ENCODE results near the gene POLR2A.

Gene POLR2A

DNA sequence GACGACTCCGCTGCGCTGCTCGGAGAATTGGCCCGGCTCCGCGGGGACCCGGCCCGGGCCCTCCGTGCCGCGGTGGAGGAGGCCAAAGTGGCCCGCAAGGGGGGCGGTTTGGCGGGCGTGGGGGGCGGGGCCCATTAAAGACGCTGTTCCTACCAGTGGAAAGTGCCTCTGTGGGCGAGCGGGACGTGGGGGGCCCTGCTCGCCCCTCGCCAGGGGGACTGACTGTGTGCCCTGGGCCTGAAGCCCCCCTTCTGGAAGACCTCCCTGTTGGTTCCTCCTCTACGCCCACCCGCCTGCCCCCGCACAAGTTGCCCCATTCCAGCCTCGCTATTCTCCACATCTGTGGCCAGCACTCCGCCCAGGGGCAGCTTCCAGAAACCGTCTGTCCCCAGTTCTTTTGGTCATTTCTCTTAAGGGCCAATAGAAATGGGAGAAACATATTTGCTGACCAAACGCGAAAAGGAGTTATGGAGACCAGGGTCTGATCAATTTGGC, 46.8 kb upstream of the POLR2A start:
- WGBS (ENCODE audit: extremely low coverage, insufficient coverage, insufficient read length) = no CpG with 5 or more reads among the region's 31 CpGs
- no peak for DNase-seq
- Histone ChIP-seq H2BK120ac (ENCODE audit: insufficient read depth, low read length, poor library complexity) (no peak overlapping the region), H4K91ac (ENCODE audit: low read depth, low read length) (peak overlapping the region; percentile 22), H3K4me2 (ENCODE audit: low read length) (peak overlapping the region; percentile 94), H3K79me1 (ENCODE audit: low read length) (peaks cover 18% of the 10 kb centered on the region), H3K4me3 (ENCODE audit: low read depth, low read length) (no peak overlapping the region), H3K4ac (ENCODE audit: low read depth, low read length) (no peak overlapping the region), H3K27me3 (ENCODE audit: insufficient read depth, low read length) (peaks cover 18% of the 10 kb centered on the region), H3K4me1 (ENCODE audit: control insufficient read depth in 1 of 2, insufficient read depth in 2 of 2, low read length in 2 of 2) (peaks cover 25 to 33% of the 10 kb centered on the region in 2 experiments), H2AK5ac (ENCODE audit: low read length) (peak overlapping the region; percentile 32), H2BK5ac (ENCODE audit: low read depth, low read length, poor library complexity) (no peak overlapping the region), H2BK12ac (ENCODE audit: low read length) (no peak overlapping the region), H3K23ac (ENCODE audit: low read length) (no peak overlapping the region), H3K18ac (ENCODE audit: low read length) (peak overlapping the region; percentile 38), H3K79me2 (ENCODE audit: control insufficient read depth, insufficient read depth, low read length, poor library complexity) (peaks cover 4% of the 10 kb centered on the region), H3K9me3 (ENCODE audit: insufficient read depth, low read depth, low read length) (peaks cover 2% of the 10 kb centered on the region), H2AFZ (ENCODE audit: insufficient read depth, low read length, poor library complexity) (peak overlapping the region; percentile 68), H3K27ac (ENCODE audit: low read depth, low read length) (no peak overlapping the region), H3K36me3 (ENCODE audit: control insufficient read depth in 1 of 2, insufficient read depth in 2 of 2, low read length in 2 of 2) (no peaks in the 10 kb centered on the region), H4K12ac (ENCODE audit: low read depth, low read length) (no peak overlapping the region), H4K8ac (ENCODE audit: low read depth, low read length) (no peak overlapping the region), H3K14ac (ENCODE audit: low read length) (no peak overlapping the region), H3K9ac (ENCODE audit: low read length) (no peak overlapping the region)

DNA sequence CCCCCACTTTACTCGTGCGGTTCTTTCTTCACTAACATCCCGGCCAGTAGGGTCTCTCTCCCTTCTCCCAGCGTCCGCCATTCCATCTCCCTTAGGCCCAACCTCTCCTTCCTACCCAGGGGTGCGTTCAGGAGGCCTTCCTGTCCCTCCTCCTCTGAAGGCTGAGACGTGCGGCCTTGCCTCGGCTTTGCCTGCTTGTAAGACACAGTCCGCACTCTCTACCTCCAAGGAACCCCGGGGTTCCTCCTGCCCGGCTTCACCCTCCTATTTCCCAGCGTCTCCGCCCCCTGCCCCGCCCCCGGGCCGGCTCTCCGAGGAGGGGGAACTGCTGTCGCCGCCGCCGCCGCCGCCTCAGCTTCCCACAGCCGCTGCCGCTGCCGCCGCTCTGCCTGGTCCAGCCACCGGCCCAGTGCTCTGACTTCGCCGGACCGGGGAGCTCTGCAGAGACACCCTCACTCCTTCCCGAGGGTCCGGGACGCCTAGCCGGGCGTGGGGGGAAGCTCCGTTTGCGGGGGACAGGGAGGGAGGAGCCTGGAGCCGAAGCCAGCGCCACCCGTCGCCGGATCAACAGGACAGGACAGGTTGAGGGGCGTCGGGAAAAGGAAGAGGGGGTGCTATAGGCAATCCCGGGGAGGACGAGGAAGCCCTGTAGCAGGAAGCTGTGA, 46.1 kb upstream of the POLR2A start:
- H2AK5ac ChIP-seq (ENCODE audit: low read length) = no peak overlapping the region
- peak overlapping the region; percentile 3 for H4K8ac ChIP-seq (ENCODE audit: low read depth, low read length)
- H3K36me3 ChIP-seq (ENCODE audit: control insufficient read depth in 1 of 2, insufficient read depth in 2 of 2, low read length in 2 of 2) = no peaks in the 10 kb centered on the region
- H2BK12ac ChIP-seq (ENCODE audit: low read length) = no peak overlapping the region
- no peak overlapping the region for H2BK5ac ChIP-seq (ENCODE audit: low read depth, low read length, poor library complexity)
- H3K4me2 ChIP-seq (ENCODE audit: low read length) = peak overlapping the region; percentile 94
- H3K79me2 ChIP-seq (ENCODE audit: control insufficient read depth, insufficient read depth, low read length, poor library complexity) = peaks cover 4% of the 10 kb centered on the region
- H3K27me3 ChIP-seq (ENCODE audit: insufficient read depth, low read length) = peaks cover 18% of the 10 kb centered on the region
- peak overlapping the region; percentile 19 for H3K18ac ChIP-seq (ENCODE audit: low read length)
- no peak overlapping the region for H3K14ac ChIP-seq (ENCODE audit: low read length)
- peak overlapping the region; percentile 6 for H2AFZ ChIP-seq (ENCODE audit: insufficient read depth, low read length, poor library complexity)
- no peak overlapping the region for H3K27ac ChIP-seq (ENCODE audit: low read depth, low read length)
- no CpG with 5 or more reads among the region's 48 CpGs for WGBS (ENCODE audit: extremely low coverage, insufficient coverage, insufficient read length)
- peaks cover 2% of the 10 kb centered on the region for H3K9me3 ChIP-seq (ENCODE audit: insufficient read depth, low read depth, low read length)
- H3K79me1 ChIP-seq (ENCODE audit: low read length) = peaks cover 18% of the 10 kb centered on the region
- peaks cover 25 to 33% of the 10 kb centered on the region in 2 experiments for H3K4me1 ChIP-seq (ENCODE audit: control insufficient read depth in 1 of 2, insufficient read depth in 2 of 2, low read length in 2 of 2)
- H4K12ac ChIP-seq (ENCODE audit: low read depth, low read length) = no peak overlapping the region
- peak overlapping the region; percentile 28 for H3K4ac ChIP-seq (ENCODE audit: low read depth, low read length)
- peak overlapping the region; percentile 60 for H3K4me3 ChIP-seq (ENCODE audit: low read depth, low read length)
- no peak overlapping the region for H2BK120ac ChIP-seq (ENCODE audit: insufficient read depth, low read length, poor library complexity)
- H3K9ac ChIP-seq (ENCODE audit: low read length) = peak overlapping the region; percentile 30
- no peak overlapping the region for H4K91ac ChIP-seq (ENCODE audit: low read depth, low read length)
- DNase-seq = peak in 1 of 2 donors; percentile 30
- H3K23ac ChIP-seq (ENCODE audit: low read length) = no peak overlapping the region

DNA sequence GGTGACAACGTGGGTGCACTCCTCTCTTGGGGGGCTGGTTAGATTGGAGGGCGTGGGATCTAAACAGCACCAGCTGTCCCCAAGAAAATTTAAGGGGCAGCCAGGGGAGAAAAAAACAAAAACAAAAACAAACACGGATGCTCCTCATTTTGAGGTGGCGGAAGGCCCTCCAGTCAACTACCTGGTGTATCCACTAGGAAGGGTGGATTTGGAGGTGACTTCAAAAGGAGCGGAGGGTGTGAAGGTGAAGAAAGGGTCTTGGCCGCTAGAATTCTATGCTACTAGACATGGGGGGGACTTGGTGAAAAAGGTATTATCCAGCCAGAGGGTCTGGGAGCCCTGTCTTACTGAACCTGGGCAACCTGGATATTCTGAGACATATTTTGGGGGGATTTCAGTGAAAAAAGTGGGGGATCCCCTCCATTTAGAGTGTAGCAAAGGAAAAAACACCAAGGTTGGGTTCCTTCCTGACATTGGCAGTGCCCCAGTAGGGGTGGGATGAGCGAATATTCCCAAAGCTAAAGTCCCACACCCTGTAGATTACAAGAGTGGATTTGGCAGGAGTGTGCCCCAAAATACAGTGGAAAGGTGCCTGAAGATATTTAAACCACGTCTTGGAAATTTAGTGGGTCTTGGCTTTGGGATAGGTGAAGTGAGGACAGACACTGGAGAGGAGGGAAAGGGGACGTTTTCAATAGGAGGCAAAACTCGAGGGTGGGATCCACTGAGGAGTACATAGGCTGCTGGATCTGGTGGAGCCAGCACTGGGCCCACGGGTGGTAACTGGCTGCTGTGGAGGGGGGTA, 45.3 kb upstream of the POLR2A start:
- H3K9ac ChIP-seq (ENCODE audit: low read length) = peak overlapping the region; percentile 11
- peaks cover 25 to 33% of the 10 kb centered on the region in 2 experiments for H3K4me1 ChIP-seq (ENCODE audit: control insufficient read depth in 1 of 2, insufficient read depth in 2 of 2, low read length in 2 of 2)
- H4K12ac ChIP-seq (ENCODE audit: low read depth, low read length) = no peak overlapping the region
- H4K8ac ChIP-seq (ENCODE audit: low read depth, low read length) = no peak overlapping the region
- peaks cover 4% of the 10 kb centered on the region for H3K79me2 ChIP-seq (ENCODE audit: control insufficient read depth, insufficient read depth, low read length, poor library complexity)
- no peak overlapping the region for H3K4ac ChIP-seq (ENCODE audit: low read depth, low read length)
- H3K27me3 ChIP-seq (ENCODE audit: insufficient read depth, low read length) = peaks cover 18% of the 10 kb centered on the region
- peak overlapping the region; percentile 60 for H3K4me3 ChIP-seq (ENCODE audit: low read depth, low read length)
- no peak for DNase-seq
- no peak overlapping the region for H2BK5ac ChIP-seq (ENCODE audit: low read depth, low read length, poor library complexity)
- no peak overlapping the region for H2AK5ac ChIP-seq (ENCODE audit: low read length)
- no peak overlapping the region for H3K27ac ChIP-seq (ENCODE audit: low read depth, low read length)
- WGBS (ENCODE audit: extremely low coverage, insufficient coverage, insufficient read length) = no CpG with 5 or more reads among the region's 11 CpGs
- H3K18ac ChIP-seq (ENCODE audit: low read length) = no peak overlapping the region
- no peak overlapping the region for H3K14ac ChIP-seq (ENCODE audit: low read length)
- no peaks in the 10 kb centered on the region for H3K36me3 ChIP-seq (ENCODE audit: control insufficient read depth in 1 of 2, insufficient read depth in 2 of 2, low read length in 2 of 2)
- no peak overlapping the region for H4K91ac ChIP-seq (ENCODE audit: low read depth, low read length)
- peaks cover 18% of the 10 kb centered on the region for H3K79me1 ChIP-seq (ENCODE audit: low read length)
- no peak overlapping the region for H2BK120ac ChIP-seq (ENCODE audit: insufficient read depth, low read length, poor library complexity)
- no peak overlapping the region for H3K23ac ChIP-seq (ENCODE audit: low read length)
- peak overlapping the region; percentile 94 for H3K4me2 ChIP-seq (ENCODE audit: low read length)
- no peak overlapping the region for H2AFZ ChIP-seq (ENCODE audit: insufficient read depth, low read length, poor library complexity)
- no peak overlapping the region for H2BK12ac ChIP-seq (ENCODE audit: low read length)
- peaks cover 2% of the 10 kb centered on the region for H3K9me3 ChIP-seq (ENCODE audit: insufficient read depth, low read depth, low read length)

- peak within 1 kb of the TSS; percentile 20 for H2BK120ac ChIP-seq (ENCODE audit: insufficient read depth, low read length, poor library complexity)
- no CpG with 5 or more reads among the region's 50 CpGs for WGBS (ENCODE audit: extremely low coverage, insufficient coverage, insufficient read length)
- peak within 1 kb of the TSS; percentile 77 for H4K8ac ChIP-seq (ENCODE audit: low read depth, low read length)
These were observed 44.6 kb upstream of the POLR2A start, which contains the start of gene FGF11 for GRCh38 chr17:7439462-7440112. Gene FGF11 (plus strand): TSS chr17:7439512. CDS start chr17:7439621, 109 bp downstream.

More at GRCh38 chr17:7439462-7440112, 44.6 kb upstream of the POLR2A start, which contains the start of gene FGF11:
- Histone ChIP-seq H3K79me2 (ENCODE audit: control insufficient read depth, insufficient read depth, low read length, poor library complexity) (peaks cover 4% of the 10 kb centered on the region), H3K27me3 (ENCODE audit: insufficient read depth, low read length) (peaks cover 18% of the 10 kb centered on the region), H2BK5ac (ENCODE audit: low read depth, low read length, poor library complexity) (no peak within 1 kb of the TSS), H4K91ac (ENCODE audit: low read depth, low read length) (peak within 1 kb of the TSS; percentile 29), H3K23ac (ENCODE audit: low read length) (no peak within 1 kb of the TSS), H3K4me1 (ENCODE audit: control insufficient read depth in 1 of 2, insufficient read depth in 2 of 2, low read length in 2 of 2) (peaks cover 25 to 33% of the 10 kb centered on the region in 2 experiments), H3K79me1 (ENCODE audit: low read length) (peaks cover 18% of the 10 kb centered on the region), H3K36me3 (ENCODE audit: control insufficient read depth in 1 of 2, insufficient read depth in 2 of 2, low read length in 2 of 2) (no peaks in the 10 kb centered on the region), H3K18ac (ENCODE audit: low read length) (peak within 1 kb of the TSS; percentile 67), H3K4ac (ENCODE audit: low read depth, low read length) (no peak within 1 kb of the TSS), H2AK5ac (ENCODE audit: low read length) (no peak within 1 kb of the TSS), H4K12ac (ENCODE audit: low read depth, low read length) (peak within 1 kb of the TSS; percentile 12), H2AFZ (ENCODE audit: insufficient read depth, low read length, poor library complexity) (peak within 1 kb of the TSS; percentile 48), H2BK12ac (ENCODE audit: low read length) (no peak within 1 kb of the TSS), H3K27ac (ENCODE audit: low read depth, low read length) (no peak within 1 kb of the TSS), H3K9ac (ENCODE audit: low read length) (peak within 1 kb of the TSS; percentile 62), H3K9me3 (ENCODE audit: insufficient read depth, low read depth, low read length) (peaks cover 2% of the 10 kb centered on the region), H3K4me2 (ENCODE audit: low read length) (peak within 1 kb of the TSS; percentile 94), H3K4me3 (ENCODE audit: low read depth, low read length) (peak within 1 kb of the TSS; percentile 74), H3K14ac (ENCODE audit: low read length) (peak within 1 kb of the TSS; percentile 33)
- no peak for DNase-seq
